HG03521 (cell line): ENCODE data around the gene ETNK2.

ENCODE experiments used
- ATAC-seq: cut with Tn5 transposase; IDR thresholded peaks from one replicate; pipeline ENCODE4 v1.9.1; 2021; ENCODE audit warnings: mild to moderate bottlenecking, moderate library complexity; ENCODE audit not compliant: unreplicated experiment

Gene ETNK2

GRCh38 chr1:204149635-204150565, 1.9 kb downstream of the ETNK2 start:
- no peak for ATAC-seq

DNA sequence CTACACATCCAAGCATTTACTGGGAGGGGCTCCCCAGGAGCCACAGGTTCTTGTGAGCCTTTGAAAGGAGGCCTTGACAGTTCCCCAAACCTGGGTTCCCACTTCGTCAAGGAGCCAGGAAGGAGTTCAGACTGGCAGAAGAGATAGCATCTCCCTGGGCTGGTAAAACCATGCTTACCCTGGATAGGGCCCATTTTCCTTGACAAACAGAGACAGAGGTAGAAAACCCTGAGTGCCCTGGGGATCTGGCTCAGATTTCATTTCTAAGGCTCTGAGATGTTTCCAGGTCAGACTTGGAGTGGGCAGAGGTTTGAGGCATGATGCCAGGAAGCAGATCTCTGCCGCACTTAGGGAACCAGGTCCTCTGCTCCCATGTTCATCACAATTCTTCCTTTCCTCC, 2.7 kb downstream of the ETNK2 start:
- ATAC-seq, result no peak

DNA sequence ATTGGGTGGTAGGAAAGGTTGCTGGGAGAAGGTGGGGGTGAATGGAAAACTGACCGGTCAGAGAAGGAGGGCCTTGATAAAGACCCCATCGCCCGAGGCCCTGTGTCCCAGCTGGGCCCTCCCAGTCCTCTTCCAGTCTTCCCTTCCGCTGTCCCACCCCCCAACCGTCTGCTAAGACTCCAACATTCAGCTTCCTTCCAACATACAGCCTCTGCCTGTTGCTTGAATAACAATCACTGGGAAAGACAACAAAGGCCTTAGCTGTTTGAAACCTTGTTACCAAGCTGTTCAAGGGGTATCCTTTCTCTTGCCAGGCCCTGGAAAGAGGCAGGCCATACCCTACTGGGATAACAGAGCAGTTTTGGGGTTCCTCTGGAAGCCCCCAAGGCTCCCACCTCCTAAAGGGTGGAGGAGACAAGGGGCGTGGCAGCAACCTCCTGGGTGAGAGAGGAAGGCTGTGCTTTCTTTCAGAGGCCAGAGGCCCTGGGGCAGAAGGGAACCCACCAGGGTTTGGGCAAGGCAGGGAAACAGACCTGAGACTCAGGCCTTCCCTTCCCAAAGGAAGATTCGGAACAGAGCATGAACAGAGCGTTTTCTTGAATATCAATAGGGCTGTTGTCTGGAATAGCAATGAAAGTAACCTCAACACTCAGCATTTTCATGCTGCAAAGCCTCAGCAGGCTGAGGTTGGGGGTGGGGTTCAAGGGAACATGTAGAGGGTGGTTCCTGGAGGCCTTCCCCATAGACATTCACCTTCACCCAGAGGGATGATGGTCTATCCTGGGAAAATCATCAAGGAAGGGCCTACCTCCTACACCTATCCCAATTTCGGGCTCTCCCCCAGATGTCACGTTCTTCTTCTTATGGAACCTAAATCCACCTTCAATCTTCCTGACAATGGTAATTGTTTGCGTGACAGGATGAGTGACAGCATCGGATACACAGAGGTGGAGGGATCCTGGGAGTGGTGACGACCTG, 4.1 kb downstream of the ETNK2 start:
- no peak for ATAC-seq

- ATAC-seq, result no peak
Measured at GRCh38 chr1:204146965-204147364, 4.9 kb downstream of the ETNK2 start.

- ATAC-seq, result no peak
Measured at GRCh38 chr1:204146309-204146708, 5.5 kb downstream of the ETNK2 start.

DNA sequence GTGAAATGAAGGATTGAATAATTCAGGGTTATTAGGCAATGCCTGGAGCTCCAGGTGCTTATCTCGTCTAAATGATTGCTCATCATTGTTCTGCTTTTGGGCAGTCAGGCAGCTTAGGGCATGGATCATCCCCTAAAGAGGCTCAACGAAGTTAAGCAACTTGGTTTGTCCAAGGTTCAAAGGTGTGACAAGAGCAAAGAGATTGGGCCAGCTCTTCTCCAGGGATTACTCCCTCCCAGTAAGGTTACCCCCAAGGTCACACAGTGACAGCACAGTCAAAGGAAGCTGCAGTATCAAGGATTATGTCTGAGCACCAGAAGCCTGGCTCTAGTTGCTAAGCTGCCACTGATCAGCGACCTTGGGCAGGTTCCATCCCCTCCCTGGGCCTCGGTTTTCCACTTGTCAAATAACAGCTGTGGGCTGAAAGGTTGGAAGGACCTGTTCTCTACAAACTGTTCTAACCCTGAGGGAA, 6.8 kb downstream of the ETNK2 start:
- ATAC-seq, result no peak

GRCh38 chr1:204143276-204144041, 8.4 kb downstream of the ETNK2 start:
- no peak for ATAC-seq

DNA sequence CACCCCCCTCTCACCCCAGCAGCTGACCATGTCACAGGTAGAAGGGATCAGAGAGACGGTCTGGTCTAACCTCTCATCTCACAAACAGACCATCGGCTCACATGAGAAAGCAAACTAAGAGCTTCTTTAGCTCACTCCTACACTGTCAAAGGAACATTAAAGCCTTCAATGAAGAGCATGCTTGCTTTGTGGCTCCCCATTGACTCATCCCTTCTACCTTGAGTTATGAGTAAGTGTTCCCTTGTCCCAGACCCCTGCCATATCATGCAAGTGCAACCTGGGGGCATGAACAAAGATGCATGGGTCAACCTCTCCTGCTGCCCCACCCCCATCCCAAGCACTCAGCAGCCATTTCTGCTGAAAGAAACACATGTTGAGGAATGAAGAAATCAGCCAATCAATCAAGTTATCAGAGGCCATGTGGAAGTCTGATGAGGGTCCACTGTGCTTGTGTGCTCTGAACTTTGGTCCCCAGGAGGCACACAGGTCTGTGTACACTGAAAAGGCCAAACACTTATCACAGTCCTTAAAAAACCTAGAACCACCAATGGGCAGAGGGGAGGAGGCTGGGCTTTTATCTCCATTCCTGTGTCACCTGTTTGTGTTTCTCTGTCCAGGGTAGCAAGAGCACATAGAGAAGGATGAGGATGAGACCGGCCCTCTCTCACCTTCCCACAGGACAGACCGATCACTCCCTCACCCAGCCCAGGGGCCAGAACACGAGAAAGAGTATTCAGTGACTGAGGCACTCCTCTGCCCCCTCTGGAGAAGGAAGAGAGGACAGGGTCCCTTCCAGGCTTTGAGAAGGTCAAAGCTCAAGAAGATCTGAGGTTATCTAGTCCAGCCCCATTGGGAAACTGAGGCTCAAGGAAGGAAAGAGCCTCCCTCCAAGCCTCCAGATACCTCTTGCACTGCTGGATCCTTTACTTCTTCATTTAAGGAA, 9.5 kb downstream of the ETNK2 start:
- no peak for ATAC-seq

GRCh38 chr1:204141131-204141530, 10.7 kb downstream of the ETNK2 start:
- ATAC-seq, result no peak

DNA sequence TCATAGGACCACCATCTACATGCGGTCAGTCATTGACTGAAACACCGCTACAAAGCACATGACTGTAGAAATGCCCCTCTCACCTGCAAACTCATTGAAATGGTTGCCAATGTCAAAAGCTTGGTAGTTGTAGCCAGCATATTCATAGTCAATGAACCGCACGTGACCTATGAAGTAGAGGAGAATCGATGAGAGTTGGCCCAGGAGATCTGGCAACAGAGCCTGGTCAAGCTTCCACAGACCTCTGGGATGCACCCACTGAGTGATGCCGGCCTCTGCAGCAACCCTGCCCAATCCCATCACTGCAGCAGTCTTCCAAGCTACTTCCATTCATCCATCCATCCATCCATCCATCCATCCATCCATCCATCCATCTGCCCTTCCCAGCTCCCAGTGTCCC, 11.9 kb downstream of the ETNK2 start:
- no peak for ATAC-seq

GRCh38 chr1:204139088-204139487, 12.8 kb downstream of the ETNK2 start:
- no peak for ATAC-seq

DNA sequence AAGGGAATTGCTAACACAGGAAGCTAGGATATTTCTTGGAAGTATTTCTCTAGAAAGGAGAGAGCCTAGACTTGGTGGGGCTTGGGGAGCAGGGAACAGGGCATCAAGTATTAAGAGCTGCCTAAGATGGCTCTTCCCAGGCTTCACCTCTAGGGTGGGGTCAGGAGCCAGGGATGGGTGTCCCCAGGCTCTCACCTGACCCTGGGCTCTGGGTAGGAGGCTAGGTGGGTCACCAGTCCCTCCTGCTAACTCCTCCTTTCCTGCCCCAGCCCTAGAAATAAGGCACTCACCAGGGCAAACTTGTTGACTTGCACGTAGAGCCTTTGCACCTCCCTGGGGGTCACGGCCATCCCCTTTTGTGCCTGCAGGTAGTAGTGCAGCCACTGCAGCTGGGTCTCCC, 15.0 kb downstream of the ETNK2 start:
- ATAC-seq, result no peak

DNA sequence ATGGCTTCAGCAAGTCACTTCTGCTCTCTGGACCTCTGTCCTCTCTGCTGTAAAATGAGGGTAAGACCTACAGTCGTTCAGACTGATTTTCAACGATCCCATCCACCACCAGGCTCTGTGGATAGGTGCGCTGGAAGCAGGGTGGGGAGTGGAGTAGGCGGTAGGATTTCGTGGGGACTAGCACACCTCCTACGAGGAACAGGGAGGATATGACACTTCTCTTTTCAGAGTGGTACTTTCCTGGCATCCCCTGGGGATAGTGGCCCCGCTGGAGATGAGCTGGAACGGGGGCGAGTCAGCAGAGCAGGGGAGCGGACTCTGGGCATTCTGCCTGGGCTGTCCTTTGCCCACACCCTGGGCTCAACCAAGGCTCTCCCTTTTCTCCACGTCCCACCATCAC, 17.7 kb downstream of the ETNK2 start:
- ATAC-seq, result no peak

DNA sequence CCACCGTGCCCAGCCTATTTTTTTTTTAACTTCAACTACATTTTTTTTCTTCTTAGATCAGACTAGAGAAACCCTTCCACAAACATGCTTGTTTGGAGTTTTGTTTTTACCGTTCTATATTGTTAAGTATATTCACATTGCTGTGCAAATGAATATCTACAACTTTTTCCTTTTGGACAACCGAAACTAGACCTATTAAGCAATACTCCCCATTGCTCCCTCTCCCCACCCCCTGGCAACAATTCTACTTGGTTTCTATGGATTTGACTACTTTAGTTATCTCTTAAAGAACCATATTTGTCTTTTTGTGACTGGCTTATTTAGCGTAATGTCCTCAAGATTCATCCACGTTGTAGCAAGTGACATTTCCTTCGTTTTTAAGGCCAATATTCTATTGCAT, 19.1 kb downstream of the ETNK2 start:
- no peak for ATAC-seq

DNA sequence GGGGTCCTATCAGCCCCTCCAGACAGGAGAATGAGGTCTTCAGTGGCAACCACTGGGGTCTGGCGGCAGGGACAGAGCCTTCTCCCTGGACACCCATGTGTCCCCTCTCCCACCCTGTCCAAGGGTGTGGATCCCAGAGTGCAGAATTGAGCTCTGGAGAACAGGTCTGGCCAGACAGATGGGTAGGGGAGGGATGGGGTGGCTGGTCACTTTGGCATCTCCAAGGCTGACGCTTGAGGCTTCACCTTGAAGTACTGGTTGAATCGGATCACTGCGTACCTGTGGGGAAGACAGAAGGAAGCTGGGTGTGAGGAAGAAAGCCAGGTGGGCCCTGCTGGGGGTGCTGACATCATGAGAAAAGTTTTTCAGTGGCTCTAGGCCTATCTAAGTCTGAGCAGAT, 19.9 kb downstream of the ETNK2 start:
- ATAC-seq, result no peak

DNA sequence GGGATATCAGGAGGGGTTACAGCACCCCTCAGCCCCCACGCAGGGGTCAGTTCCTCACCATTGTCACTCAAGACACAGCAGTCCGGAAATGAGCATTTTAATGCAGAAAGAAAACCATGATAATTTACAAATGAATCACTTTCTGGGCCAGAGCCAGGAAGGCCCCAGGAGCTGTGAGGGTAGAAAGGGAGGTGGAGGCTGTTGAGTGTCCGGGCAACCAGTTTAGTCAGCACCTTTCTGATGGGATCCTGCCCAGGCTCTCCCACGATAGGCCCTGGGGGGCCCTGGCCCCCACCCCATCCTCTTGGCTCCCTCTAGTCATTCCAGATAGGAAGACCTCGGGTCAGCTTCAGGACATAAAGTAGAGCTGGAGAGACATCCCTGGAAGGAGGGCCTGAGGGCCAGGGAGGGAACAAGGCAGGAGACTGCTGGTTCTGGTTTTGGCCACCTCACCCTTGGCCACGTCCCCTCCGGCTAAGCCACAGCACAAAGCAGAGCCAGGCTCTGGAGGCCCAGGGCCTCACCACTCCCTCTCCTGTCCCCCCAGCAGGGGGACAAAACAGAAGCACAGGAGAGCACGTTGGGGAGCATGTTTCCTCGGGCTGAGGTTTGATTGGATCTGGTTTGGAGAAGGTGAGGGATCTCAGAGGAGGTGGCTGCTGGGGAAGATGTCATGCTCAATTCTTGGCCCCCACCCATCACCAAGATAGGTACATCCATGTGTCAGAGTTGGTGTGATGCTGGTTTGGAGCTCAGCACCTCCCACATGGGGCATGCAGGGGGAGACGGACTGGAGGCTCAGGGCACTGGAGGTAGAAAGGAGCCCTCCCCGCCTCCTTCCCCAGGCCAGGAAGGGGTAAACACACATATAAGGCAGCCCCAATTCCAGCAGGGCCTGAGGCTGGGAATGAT, 20.6 kb downstream of the ETNK2 start:
- no peak for ATAC-seq

- ATAC-seq, result no peak
Measured at GRCh38 chr1:204130178-204130577, 21.7 kb downstream of the ETNK2 start.
